RWPE1 (cell line): ENCODE data around the gene CFAP47.
A peak's percentile ranks its signal among the peaks of the same experiment; 100 is the strongest.
"Not testable (repeated sequence)": the region's sequence is repeated elsewhere in the genome, so short reads cannot be mapped to it uniquely, and the experiment has no call there.

Experiments used
- CTCF ChIA-PET: fragments of 350-600 bp; sonication (Branson Sonifier 250); formaldehyde crosslinking; extraction: SDS; loops from one replicate; lab custom pipeline; 2021; lab: Yijun Ruan, JAX
- POLR2A ChIA-PET: fragments of 400-600 bp; formaldehyde crosslinking; extraction: SDS; loops from one replicate; lab custom pipeline; 2020; ENCODE audit warnings: antibody characterized with exemption; ENCODE audit not compliant: low non-redundant PET; lab: Yijun Ruan, JAX
- DNase-seq: peaks from one replicate; pipeline ENCODE4 v3.0.0; 2012; ENCODE audit warnings: low spot score
- H3K27ac ChIP-seq: fragments of 450-650 bp; 2 replicates; pipeline ENCODE4 v1.5.1; 2017
- TF ChIP-seq, protein P1 (sequence below): fragments of 450-650 bp; conservative IDR thresholded peaks from 2 replicates; pipeline ENCODE4 v1.5.1; 2017; ENCODE audit warnings: low read depth, mild to moderate bottlenecking

CFAP47 gene, protein sequence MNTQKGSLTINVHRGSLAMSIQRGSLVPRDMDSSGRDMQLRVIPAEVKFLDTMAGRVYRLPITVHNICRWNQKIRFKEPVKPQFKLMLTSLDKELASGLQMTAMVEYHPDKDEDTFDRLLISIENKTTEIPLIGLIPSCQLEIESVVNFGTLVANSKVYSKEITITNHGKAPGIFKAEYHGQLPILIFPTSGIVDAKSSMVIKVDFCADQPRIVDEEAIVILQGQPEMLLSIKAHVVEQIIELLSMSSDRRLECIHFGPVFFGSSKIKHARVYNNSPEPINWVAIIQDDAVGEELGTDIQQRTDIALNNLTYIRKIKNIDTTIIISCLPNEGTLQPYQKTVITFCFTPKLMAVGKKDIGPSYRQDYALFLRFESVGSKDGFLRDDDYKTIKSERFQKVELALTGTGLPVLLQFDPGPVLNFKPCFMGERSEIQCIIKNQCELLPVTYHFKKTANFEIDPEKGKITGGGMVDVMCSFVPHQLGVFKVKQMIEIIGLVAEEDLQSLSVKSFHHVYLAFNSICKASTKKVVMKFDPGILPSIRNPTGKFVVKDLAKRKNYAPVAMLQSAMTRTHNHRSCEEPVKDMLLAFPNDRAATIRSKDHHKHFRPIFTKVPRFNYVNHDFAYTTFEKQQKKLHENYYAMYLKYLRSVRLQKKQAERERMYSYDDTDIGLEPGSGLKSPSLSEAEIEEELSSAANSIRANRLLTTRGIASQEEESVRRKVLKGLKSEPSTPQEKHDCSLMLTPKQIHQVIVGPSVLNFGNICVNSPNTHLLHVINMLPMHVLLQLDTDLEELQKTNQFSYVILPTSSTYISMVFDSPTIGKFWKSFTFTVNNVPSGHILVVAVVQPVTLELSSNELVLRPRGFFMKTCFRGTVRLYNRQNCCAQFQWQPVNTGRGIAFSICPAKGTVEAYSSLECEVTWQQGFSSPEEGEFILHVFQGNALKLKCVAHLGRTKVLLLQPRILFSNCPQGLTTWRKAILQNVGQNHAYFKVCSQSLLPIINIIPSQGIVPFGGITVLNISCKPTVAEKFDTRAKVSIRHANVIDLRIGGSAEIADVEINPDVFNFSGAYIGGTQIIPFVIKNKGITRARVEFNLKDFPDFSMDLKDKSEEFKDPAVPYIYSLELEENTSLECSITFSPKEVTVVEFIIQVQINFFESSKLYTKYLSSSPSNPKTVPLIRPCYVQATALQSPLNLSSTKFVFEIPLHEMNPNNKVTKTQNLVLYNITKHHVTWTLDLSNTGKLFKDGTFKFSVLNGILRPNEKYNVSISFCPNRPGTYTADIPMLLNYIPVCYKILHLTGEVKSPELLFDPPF (N-terminal part only)

DNA sequence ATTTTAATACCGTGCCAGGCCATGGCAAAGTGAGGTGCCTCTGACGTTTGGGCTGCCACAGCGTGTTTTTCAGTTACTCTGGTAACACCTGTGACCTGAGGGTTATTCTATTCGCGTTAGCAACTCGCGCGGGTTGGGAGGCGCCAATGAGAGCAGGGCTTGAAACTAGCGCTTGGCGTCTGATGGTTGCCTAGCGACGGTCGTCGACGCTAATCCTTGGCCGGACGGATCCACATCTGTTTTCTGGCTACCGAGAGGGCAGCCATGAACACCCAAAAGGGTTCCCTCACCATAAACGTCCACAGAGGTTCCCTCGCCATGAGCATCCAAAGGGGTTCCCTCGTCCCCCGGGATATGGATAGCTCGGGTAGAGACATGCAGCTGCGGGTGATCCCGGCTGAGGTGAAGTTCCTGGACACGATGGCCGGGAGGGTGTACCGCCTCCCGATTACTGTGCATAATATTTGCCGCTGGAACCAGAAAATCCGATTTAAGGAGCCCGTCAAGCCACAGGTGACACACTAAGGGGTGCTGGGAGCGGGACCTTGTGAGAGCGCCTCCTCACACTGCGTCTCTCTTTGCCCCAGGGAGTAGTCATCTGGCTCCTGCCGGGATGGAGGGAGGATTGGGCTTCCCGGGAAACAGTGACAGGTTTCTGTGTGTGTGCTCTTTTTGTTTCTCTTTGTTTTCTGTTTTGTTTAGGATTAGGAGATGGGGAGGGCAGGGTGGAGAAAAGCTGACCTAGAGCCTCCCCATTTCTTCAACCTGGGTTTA is at the start of gene CFAP47:
TSS of gene CFAP47 (plus strand) at position 199 of the 774 bp plus-strand sequence. CDS start at position 265, 66 bp downstream.
- TF ChIP-seq, protein P1, sequence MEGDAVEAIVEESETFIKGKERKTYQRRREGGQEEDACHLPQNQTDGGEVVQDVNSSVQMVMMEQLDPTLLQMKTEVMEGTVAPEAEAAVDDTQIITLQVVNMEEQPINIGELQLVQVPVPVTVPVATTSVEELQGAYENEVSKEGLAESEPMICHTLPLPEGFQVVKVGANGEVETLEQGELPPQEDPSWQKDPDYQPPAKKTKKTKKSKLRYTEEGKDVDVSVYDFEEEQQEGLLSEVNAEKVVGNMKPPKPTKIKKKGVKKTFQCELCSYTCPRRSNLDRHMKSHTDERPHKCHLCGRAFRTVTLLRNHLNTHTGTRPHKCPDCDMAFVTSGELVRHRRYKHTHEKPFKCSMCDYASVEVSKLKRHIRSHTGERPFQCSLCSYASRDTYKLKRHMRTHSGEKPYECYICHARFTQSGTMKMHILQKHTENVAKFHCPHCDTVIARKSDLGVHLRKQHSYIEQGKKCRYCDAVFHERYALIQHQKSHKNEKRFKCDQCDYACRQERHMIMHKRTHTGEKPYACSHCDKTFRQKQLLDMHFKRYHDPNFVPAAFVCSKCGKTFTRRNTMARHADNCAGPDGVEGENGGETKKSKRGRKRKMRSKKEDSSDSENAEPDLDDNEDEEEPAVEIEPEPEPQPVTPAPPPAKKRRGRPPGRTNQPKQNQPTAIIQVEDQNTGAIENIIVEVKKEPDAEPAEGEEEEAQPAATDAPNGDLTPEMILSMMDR, result no peak
- no peak for DNase-seq
- ChIA-PET POLR2A (no interaction called here), CTCF (no interaction called here)
- H3K27ac ChIP-seq, result no peak within 1 kb of the TSS

DNA sequence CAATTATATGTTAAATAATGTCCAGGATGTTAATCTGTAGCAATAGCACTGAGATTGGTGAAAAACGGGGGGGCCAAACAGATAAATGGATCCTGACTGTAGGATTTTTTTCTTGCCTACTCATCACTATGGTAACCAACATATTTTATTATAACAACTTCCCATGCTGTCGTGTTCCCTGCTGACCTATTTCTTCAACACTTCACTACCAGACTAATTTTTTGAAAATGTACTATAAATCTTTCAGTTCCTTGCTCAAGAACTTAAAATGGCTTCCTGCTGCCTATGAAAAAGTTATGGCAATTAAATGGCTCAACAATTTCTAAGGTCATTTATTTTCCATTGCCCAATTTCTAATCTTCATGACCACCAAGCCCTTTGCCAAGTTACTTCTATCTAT is 38.9 kb upstream of the CFAP47 start:
- ChIA-PET POLR2A (no interaction called here), CTCF (no interaction called here)
- no peak for DNase-seq
- no peak overlapping the region for H3K27ac ChIP-seq
- TF ChIP-seq, protein P1, result no peak

DNA sequence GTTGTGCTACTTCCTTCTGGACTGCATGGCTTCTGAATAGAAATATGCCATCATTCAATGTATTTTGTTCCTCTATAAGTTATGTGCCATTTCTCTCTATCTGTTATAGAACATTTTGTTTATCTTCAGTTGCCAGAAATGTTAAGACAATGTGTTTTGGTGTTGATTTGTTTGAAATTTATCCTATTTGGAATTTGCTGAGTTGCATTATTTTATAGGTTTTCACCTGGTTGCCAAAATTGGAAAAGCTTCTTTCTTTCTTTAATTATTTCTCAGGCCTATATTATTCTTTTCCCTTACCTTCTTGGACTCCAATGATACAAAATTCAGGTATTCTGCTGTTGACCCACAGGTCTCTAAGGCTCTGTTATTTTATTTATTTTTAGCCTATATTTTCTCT is 33.4 kb upstream of the CFAP47 start:
- POLR2A ChIA-PET, result no interaction called here
- TF ChIP-seq, protein P1, result no peak
- CTCF ChIA-PET, result no interaction called here
- no peak for DNase-seq
- H3K27ac ChIP-seq, result no peak overlapping the region

DNA sequence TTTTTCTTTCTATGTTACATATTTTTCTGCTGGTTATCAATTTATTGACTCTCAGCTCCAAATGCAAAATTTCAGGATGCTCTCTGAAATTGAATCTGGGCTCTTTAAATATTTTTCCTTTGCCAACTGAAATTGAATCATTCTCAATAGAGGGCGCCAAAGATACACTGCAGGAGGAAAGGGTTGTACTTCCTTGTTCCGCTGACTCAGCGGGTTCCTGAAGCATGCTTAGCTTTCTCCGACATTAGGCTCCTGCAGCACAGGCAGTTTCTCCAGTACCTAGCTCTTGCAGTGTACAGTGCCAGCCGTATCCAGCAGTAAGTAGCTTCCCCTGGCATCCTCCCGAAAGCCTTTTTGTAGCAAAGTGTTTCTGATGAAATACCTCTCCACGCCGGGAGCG is 28.8 kb upstream of the CFAP47 start:
- peak; percentile 2 for DNase-seq
- H3K27ac ChIP-seq, result no peak overlapping the region
- TF ChIP-seq, protein P1, result peak; percentile 37; the same call in 1 of the 2 replicates
- POLR2A ChIA-PET, result no interaction called here
- CTCF ChIA-PET, result interaction anchor here (0.6 kb wide), 4 partner anchors 16 to 976 kb away, joined by 3 to 5 read pairs (median 3); no protein-coding TSS in a partner anchor

DNA sequence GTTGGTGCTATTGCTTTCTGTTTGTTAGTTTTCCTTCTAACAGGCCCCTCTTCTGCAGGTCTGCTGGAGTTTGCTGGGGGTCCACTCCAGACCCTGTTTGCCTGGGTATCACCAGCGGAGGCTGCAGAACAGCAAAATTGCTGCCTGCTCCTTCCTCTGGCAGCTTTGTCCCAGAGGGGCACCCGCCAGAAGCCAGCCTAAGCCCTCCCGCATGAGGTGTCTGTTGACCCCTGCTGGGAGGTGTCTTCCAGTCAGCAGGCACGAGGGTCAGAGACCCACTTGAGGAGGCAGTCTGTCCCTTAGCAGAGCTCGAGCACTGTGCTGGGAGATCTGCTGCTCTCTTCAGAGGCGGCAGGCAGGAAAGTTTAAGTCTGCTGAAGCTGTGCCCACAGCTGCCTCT is 67.3 kb downstream of the CFAP47 start:
- POLR2A ChIA-PET, CTCF ChIA-PET, DNase-seq, H3K27ac ChIP-seq: not testable (repeated sequence)

DNA sequence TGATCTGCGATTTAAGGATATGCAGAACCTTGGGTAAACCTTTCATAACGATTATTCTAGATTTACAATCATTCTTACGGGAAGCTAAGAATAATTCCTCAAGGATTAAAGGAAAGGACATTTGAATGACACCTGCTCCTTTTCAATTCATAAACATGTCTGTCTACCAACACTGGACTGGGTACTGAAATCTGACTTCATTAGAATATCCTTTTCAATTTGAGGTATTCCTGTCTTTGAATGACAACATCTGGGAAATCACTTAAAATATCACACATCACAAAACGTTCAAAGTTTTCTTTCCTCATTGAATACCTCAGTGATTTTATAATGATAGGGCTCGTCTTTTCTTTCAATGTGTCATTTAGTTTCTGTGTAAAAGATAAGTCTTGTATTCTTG is 87.7 kb downstream of the CFAP47 start:
- TF ChIP-seq, protein P1, result no peak
- no peak overlapping the region for H3K27ac ChIP-seq
- DNase-seq, result no peak
- ChIA-PET CTCF (no interaction called here), POLR2A (no interaction called here)
